ENCODE results near the gene RANBP1.

The RANBP1 gene

DNA sequence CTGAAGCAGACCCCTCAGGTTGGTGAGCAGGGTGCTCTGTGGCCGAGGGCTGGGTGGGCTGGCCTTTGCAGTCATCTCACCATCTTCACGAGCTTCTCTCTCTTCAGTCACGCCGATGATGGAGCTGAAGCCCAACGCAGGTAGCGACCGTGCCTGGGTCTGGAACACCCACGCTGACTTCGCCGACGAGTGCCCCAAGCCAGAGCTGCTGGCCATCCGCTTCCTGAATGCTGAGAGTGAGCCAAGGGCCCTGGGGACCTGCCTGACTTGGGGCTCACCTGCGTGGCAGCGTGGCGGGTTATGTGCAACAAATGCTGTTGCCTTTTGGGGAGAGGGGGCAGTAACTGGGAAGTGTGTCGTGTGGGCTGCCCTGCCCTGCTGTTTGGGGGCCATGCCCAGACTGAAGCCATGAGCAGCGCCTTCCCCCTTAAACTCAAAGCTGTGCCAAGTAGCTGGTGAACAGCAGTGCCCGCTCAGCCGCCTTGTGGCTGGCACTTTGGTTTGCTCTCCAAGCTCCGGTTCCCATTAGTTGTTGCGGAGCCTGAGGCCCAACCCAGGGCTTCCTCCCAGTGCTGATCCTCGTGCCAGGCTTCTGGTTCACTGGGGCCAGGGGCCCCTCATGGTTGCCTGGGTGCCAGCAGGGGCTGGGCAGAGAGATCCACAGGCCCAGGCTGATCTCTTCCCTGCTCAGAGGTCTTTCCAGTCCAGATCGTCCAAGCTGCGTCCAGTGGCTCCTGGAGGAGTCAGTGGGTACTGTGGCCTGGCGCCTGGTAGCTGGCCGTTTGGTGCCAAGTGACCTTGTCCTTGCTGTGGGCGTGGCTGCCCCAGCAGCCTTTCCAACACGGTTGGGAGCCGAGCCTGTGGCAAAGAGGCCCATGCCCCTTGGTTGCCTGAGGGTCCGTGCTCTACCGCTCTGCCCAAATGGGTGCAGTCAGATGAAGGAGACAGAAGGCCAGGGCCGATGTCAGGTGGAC is 9.6 kb downstream of the RANBP1 start:
- DNase-seq, result no peak

DNA sequence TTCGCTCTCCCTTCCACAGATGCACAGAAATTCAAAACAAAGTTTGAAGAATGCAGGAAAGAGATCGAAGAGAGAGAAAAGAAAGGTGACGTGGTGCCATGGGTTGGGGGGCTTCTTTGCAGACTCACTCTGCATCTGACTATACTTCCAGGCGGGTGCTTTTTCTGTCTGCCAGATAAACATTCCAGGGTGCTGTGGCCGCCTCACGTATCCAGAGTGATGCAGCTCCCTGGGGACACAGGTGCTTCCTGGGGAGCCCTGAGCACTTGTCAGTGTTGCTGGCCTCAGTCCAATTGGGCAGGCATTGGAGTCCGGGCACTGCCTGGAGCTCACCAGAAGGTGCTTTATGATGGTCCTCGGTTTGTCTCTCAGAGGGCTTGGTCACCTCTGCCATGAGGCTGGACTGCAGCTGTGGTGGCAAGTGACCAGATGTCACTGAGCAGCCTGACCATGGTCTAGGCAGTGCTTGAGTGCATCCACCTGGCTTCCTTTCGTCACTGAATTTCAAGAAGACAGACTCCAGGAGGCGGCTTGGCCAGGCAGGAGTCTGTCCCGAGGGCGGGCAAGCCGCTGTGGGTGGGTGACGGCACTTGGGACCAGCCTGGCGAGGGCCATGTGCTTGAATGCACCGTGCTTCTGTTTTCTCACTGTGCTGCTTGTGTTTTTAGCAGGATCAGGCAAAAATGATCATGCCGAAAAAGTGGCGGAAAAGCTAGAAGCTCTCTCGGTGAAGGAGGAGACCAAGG is 10.6 kb downstream of the RANBP1 start:
- no peak for DNase-seq

DNA sequence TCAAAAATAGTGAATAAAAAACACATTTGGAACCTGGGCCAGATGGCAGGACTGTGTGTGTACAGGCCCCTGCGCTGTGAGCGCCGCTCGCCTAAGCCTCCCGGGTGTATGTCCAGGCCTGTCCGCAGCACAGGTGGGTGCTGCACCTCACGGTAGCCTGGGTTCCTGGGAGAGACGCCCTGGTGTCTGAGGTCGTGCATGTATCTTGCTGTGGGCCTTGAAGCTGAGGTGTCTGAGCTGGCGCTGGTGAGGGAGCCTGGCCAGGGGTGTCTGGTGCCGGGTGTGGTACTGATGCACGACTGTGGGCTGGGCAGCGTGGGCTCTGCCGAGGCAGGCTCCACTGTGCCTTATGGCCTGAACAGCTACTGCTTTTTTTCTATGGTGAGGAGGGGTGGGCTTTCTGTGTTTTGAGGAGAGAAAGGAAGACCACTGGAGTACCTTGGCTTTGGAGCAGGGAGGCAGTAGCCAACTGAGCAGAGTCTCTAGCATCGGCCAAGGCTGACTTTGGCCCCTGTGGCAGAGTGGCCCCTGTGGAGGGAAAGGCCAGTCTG is 11.5 kb downstream of the RANBP1 start:
- no peak for DNase-seq

DNA sequence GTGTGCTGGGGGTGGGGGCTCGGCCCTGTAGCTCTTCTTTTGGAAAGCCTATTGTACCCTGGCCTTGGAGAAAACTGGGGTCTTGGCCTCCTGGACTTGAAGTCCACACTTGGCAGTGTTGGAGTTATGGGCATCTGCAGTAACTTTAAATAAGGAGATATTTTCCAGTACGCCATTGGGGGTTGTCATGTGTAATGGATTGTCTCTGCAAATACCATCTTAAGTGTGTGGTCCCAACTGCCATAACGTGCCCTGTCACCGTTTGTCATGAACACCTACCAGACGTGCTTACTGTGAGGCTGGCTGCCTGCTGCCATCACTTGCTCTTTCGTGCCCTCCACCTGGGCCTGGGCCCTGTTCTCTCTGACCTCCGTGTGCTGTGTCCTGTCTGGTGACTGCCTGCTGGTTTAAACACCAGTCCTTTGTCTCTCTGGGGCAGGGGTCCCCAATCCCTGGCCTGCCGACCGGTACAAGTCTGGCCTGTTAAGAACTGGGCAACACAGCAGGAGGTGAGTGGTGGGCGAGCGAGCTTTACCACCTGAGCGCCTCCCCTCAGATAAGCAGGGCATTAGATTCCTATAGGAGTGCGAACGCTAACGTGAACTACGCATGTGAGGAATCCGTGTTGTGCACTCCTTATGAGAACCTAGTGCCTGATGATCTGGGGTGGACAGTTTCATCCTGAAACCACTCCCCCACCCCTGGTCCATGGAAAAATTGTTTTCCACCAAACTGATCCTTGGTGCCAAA is 12.1 kb downstream of the RANBP1 start:
- no peak for DNase-seq

DNA sequence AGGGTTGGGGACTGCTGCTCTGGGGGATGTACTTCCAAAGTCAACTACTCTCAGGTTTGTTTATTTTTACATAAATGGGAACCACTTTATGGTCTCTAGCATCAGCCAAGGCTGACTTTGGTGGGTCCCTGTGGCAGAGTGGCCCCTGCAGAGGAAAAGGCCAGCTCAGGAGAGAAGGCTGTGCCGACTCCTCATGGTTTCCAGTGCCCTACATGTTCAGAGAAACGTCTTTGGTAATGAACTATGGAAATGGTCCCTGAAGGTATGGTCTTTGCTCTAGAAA is 12.7 kb downstream of the RANBP1 start:
- DNase-seq, result no peak

DNA sequence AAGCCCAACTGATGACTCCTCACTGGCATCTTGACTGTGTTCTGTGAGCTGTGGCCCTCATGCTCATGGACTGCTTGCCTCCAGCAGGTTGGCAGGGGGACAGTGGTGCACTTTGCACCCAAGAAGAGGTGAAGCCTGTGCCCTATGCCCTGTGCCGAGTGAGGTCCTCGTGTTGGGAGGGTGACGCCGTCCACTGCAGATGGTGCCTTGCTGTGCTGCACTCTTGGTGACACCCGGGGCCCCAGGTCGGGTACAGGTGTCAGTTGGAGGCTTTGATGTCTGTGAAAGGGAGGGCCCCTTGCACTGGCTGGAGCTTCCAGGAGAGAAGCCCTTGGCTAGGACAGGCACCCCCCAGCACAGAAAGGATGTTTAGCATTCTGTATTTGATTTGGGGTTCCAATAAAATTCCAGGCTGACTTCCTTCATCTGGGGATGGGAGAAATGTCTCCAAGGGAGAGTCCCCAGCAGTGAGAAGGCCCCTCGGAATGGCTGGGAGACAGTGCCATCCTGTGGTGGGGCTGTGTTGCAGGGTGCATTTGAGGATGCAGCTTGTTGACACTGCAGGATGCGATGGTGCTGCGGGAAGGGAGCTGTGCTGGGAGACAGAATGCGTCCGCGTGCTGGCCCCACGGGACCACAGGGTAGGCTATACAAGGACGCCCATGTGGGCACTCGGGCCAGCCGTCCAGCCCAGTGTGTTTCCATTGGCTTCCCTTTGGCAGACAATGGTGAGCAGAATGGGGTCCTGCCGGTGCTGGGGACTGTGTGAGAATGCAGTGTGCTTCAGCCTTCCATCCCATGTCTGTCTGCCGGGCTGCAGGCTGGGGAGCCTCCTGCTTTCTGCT is 13.2 kb downstream of the RANBP1 start:
- no peak for DNase-seq

DNA sequence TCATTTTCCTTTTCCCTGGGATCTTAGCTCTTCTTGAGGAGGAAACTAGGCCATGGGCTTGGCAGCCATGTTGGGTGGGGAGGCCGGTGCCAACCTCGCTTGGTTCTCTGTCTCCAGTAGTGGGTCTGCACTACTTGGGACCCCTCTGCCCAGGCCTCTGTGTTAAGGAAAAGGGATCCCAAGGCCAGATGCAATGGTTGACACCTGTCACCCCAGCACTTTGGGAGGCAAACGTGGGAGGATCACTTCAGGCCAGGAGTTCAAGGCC is 13.8 kb downstream of the RANBP1 start:
- no peak for DNase-seq

DNA sequence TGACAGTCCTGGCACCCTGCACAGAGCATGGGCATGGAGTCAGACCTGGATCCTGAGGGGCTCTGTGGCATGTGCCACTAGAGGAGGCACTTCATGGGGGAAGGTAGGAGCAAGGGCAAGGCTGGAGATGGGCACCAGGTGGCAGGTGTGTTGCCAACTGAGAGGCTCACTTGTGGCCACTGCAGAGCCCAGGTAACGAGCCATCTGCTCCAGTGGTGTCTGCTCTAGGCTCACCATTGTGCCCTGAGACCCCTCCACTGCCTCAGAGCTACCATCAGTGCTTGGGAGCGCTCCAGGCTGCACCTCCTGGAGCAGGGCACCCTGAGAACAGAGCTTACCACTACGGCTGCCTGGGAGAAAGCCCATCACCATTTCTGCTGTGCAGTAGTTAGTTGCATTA is 14.4 kb downstream of the RANBP1 start:
- no peak for DNase-seq

DNA sequence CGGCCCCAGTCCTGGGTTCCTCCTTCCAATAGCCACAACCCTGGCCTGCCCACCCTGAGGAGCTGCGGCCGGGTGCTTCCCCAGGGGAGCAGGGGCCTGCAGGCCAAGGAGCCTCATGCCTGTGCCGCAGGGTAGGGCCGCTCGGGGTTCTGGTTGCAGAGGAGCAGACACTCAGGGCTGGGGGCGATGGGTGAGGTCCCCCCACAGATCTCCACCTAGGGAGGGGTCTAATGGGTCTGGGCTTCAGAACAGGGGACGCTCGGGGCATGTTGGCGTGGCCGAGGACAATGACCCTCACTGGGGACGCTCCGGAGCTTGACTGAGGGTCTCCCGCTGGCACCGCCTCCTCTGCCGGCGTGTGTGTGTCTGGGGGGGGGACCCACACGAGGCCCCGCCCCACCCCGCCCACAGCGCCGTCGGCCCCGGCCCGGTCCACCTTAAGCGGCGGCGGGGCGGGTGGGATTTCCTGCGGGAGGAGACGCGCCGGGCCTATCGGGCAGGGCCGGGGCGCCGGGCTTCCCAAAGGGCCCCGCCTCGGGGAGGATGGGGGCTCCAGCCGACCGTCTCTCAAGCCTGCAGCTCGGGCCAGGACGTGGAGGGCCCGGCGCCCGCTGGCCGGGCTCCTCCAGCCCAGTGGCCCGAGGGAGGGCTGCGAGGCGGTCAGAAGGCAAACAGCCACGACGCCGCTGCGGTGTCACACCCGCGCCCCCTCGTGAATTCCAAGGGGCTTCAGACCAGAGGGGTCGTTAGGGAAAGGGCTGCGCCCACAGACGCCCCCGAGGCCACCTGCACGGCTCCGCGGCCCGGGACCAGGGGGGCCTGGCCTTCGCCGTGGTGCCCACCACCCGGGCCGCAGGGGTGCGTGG is 15.1 kb downstream of the RANBP1 start:
- DNase-seq, result peak; percentile 27

DNA sequence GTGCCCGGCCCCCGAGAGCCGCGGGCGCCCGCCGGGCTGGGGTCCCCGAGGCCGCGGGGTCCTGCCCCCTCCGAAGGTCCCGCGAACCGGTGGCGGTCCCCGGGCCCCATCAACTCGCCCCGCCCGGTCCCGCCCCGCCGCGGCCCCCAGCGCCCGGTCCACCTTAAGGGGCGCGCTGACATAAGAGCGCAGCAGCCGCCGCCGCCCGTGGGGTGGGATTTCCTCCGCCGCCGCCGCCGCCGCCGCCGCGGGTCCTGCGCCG is 15.6 kb downstream of the RANBP1 start, which contains the start of gene ZDHHC8:
ZDHHC8 (plus strand) TSS at position 208 of the 262 bp plus-strand sequence. CDS start 144 bp downstream, outside the sequence.
- no peak for DNase-seq

DNA sequence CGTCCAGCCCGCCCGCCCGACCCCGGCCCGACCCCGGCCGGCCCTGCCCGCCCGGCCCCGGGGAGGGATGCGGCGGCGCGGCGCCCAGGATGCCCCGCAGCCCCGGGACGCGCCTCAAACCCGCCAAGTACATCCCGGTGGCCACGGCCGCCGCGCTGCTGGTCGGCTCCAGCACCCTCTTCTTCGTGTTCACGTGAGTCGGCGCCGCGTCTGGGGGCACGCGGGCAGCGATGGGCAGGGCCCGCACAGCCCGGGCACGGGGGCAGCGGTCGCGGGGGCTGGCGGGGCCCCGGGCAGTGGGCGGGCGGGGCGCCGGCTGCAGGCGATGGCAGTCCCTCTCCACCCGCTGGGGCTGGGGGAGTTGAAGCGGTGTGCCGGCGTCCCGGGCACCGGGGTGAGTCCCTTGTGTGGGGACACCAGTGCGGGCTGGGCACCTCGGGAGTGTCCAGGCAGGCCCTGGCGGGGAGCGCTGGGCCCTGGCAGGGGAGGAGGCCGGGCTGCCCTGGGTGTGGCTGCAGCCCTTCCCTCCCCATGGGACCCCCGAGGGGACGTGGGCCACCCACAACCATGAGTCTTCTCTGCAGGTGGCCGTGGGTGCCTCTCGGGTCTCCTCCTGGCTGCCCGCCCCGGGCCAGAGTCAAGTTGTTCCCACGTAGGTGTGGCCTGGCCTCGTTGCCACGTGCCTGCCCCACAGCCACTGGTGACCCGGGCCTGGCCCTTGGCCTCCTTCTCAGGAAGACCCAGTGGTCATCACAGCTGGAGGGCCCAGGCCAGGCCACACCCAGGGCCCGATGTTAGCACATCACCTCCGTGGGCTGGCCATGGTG is 16.2 kb downstream of the RANBP1 start:
- DNase-seq, result no peak

DNA sequence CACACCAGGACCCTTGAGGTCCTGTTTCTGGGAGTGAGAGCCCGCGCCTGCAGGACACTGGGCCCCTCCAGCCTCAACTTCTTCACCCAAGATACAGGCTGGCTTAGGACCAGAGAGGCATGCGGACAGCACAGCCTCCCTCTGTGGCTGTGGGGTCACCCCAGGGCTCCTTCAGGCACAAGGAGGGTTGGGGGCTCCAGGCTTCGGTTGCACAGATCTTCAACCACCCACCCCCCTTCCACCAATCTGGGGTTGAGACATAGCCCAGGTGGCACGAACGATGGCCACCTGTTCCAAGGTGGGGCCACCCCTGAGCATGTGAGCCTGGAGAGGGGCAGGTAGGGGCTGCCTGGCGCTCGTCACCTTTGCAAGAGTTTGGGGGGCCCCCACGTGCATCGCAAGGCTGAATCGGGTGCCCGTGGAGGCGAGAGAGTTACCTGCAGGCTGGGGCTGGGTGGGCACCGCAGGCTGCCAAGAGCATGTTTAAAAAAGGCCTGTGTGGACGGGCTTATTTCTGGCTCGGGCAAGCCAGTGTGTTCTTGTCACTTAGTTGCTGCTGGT is 16.9 kb downstream of the RANBP1 start:
- DNase-seq, result no peak

DNA sequence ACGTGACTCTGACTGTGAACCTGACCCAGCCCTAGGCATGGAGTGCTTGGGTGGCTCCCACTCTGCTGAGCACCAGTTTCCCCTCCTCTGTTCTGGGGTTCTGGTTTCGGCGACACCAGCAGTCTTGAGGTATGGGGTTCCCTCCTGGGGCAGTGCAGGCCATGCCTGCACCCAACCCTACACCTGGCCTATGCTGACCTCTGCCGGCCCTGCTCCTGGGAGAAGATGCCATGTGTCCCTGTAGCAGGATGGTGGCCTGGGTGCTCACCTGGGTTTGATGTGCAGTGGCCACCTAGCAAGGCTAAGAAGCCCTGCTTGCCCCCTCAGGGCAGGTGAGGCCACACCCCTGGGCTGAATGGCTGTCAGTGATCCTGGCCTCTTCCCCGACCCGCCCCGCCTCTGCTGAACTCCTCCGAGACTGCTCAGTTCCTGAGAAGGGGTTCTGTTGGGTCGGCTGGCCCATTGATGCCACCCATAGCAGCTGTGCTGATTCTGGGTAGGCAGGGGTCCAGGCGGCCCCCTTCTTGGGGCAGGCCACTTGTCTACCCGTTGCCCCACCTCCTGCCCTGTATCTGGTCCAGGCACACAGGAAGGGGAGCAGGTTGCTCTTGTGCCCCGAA is 18.1 kb downstream of the RANBP1 start:
- DNase-seq, result no peak

DNA sequence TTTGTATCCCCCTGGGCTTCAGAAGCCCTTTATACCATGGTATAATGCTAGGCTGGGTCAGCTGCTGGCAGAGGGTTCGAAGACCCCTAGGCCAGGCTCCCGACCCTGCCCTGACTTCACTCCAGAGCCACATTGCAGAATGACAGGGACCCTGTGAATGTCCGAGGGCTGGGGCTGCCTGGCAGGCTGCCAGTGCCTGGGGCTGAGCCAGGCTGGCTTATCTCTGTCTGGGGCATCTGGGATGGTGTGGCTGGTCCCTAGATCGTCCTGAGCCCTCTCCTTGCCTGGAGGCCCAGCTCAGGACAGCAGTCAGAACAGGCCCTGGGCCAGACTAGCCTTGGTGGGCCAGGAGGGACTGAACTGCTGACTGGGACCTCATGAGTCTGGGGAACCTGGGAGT is 19.4 kb downstream of the RANBP1 start:
- no peak for DNase-seq

DNA sequence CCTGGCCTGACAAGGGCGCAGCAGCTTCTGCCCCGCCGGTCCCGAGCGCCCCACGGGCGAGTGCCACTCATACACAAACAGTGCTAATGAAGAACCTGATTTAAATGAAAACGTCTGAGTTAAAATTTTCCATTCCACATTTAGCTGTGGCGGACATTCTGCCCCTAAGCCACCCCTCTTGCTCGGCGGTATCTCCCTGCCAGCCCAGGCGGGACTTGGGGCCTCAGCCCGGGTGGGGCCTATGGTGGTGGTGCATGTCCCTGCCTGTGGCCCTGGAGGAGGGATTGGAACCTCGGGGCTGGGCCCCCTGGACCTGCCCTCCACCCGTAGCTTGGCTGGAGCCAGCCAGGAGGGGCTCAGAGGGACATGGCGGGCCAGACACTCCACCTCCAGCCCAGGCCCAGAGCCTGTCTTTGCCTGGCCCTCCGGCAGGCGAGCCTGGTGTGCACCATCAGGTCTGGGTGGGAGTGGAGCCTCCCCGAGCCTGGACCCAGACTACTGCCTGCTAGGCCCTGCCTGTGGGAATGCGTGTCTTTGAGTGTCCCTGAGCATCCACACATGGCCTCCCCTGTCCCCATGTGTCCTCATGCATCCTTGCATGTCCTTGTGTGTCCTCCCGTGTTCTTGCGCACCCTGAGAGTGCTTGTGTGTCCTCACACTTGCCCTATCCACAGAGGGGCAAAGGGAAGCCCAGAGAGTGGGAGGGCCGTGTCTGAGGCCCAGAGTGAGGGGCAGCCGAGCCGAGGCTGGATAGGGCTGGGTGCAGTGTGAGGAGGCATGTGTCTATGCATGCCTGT is 20.1 kb downstream of the RANBP1 start:
- DNase-seq, result no peak

DNA sequence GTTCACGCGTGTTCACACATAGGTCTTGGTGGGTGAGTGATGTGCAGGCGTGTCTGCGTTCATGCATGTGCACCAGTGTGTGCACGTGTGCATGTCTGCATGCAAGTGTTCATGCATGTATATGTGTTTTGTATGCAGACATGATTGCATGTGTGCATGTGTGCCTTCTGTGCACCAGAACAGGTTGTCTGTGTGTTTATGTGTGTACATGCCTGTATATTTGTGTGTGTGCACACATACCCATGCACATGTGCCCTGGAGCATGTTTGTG is 20.6 kb downstream of the RANBP1 start:
- DNase-seq, result no peak

DNA sequence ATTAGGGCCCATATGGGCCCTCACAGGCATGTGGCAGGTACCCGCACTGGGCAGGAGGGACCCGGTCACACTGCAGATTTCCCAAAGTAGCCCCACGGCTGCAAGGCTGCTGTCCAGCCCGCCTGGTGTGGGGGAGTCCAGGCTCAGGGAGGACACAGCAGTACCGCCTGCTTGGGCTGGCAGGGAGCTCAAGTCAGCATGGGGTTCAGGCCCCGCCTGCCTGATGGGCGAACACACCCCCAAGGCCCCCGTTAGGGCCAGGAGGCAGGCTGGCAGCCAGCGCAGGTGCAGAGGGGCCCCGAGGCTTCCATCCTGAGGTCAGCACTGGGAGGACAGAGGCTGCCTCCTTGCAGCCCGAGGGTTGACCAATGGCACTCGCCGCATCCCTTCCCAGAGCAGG is 21.2 kb downstream of the RANBP1 start:
- no peak for DNase-seq

DNA sequence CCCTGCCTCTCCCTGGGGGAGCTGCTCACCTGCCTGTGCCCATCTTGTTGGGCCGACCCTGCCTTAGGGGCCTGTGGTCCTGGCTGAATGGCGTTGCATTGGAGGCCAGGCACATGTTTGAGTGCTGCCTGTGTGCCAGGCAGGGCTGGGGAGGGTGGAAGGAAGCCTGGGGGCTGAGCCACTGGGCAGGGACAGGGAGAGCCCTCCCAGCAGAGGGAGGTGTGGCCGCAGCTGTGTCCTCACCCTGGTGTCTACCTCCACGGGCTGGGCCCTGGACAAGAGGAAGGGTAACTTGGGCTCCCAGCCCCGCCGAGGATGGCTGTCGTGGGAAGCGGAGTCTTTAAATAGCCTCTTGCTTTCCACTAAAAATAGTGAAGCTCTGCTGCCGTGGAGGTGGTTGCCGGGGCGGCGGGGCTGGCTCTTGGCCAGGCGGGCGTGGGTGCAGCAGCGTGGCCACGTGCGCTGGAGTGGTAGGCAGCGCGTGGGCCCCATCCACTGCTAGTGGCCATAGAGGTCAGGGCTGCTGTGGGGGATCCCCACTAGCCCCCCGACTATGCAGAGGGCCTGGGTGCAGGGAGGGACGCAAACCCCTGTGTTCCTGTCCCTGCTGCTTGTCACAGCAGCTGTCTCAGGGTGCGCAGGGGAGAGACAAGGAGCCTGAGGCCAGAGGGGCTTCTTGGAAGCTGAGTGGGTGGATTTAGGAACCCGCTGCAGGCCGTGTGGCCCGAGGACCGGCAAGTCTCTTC is 21.9 kb downstream of the RANBP1 start:
- no peak for DNase-seq

DNA sequence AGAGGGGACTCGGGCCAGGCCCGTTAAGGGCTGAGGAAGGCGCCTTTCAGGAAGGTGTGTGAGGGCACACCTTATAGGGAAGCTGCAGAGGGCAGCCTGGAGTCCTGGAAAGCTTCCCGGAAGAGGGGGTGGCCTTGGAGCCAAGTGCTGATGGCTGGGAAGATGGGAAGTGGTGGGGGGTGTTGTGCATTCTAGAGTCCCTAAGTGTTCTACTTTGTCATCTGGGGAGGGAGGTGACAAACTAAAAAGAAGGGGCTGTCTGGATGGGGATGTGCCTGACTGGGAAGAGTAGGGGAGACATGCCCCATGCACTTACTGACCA is 22.5 kb downstream of the RANBP1 start:
- no peak for DNase-seq
